Effector memory CD8-positive, alpha-beta T cell (primary cell): ENCODE results near the gene TRIM44.

Experiments
- ATAC-seq: fragments of 150-1000 bp; cut with Tn5 transposase; replicated peaks from 2 replicates; pipeline ENCODE4 v1.10.0; 2021; ENCODE audit warnings: mild to moderate bottlenecking, moderate library complexity
- DNase-seq, 3 experiments: peaks; one replicate each; pipeline ENCODE4 v3.0.0; 2021
- H3K27ac Mint-ChIP-seq, 2 donors: one replicate each; pipeline ENCODE4 v1.8.0; 2022; ENCODE audit warnings: mild to moderate bottlenecking in 2 of 2, mixed read lengths in 2 of 2, moderate library complexity in 2 of 2
- H3K27me3 Mint-ChIP-seq, 2 donors: one replicate each; pipeline ENCODE4 v1.8.0; 2022; ENCODE audit warnings: mixed read lengths in 2 of 2
- H3K36me3 Mint-ChIP-seq: one replicate; pipeline ENCODE4 v1.8.0; 2022; ENCODE audit warnings: mild to moderate bottlenecking, moderate library complexity, mixed read lengths; ENCODE audit not compliant: insufficient read depth
- H3K4me1 Mint-ChIP-seq, 2 donors: one replicate each; pipeline ENCODE4 v1.8.0; 2022; ENCODE audit warnings: low read depth in 2 of 2, mixed read lengths in 2 of 2
- H3K4me3 Mint-ChIP-seq, 2 donors: one replicate each; pipeline ENCODE4 v1.8.0; 2022; ENCODE audit warnings: mild to moderate bottlenecking in 2 of 2, mixed read lengths in 2 of 2, moderate library complexity in 2 of 2
- H3K9me3 Mint-ChIP-seq, 2 donors: one replicate each; pipeline ENCODE4 v1.8.0; 2022; ENCODE audit warnings: mixed read lengths in 2 of 2
- total RNA-seq, 9 experiments: gene quantifications; one replicate each; lab custom pipeline; 2026; lab: John Stamatoyannopoulos, UW

The TRIM44 gene
- 90.7 to 166 (median 123) reads per million in 9 experiments for total RNA-seq

- peaks cover 10 to 14% of the 10 kb centered on the region in 2 donors for H3K27me3 Mint-ChIP-seq
- H3K36me3 Mint-ChIP-seq, result peaks cover 14% of the 10 kb centered on the region
- peak; percentile 72 to 77 (median 76) for DNase-seq
- ATAC-seq, result peak; percentile 86
- peaks cover 22 to 29% of the 10 kb centered on the region in 2 donors for H3K4me1 Mint-ChIP-seq
- peak within 1 kb of the TSS; percentile 92 to 96 for H3K27ac Mint-ChIP-seq
- peak within 1 kb of the TSS; percentile 91 to 93 for H3K4me3 Mint-ChIP-seq
- peaks cover 5 to 8% of the 10 kb centered on the region in 2 donors for H3K9me3 Mint-ChIP-seq
Observed at GRCh38 chr11:35662649-35663407, at the start of gene TRIM44. Gene TRIM44, plus strand, starts transcription at chr11:35662775. Its CDS starts 337 bp downstream, at chr11:35663112.

GRCh38 chr11:35614939-35615569, 47.5 kb upstream of the TRIM44 start:
- Mint-ChIP-seq H3K4me3 (no peak overlapping the region), H3K27me3 (peaks cover 72 to 85% of the 10 kb centered on the region in 2 donors), H3K36me3 (no peaks in the 10 kb centered on the region), H3K4me1 (peaks cover 3 to 5% of the 10 kb centered on the region in 2 donors), H3K27ac (no peak overlapping the region), H3K9me3 (no peaks in the 10 kb centered on the region)
- ATAC-seq (no peak), DNase-seq (no peak)

- no peak overlapping the region for H3K4me3 Mint-ChIP-seq
- peaks cover 3 to 5% of the 10 kb centered on the region in 2 donors for H3K4me1 Mint-ChIP-seq
- no peaks in the 10 kb centered on the region for H3K36me3 Mint-ChIP-seq
- ATAC-seq (peak; percentile 65), DNase-seq (peak in 1 of 3 experiments; percentile 15)
- H3K27ac Mint-ChIP-seq, result no peak overlapping the region
- peaks cover 74 to 85% of the 10 kb centered on the region in 2 donors for H3K27me3 Mint-ChIP-seq
- no peaks in the 10 kb centered on the region for H3K9me3 Mint-ChIP-seq
Observed at GRCh38 chr11:35615921-35616900, 46.4 kb upstream of the TRIM44 start.

GRCh38 chr11:35617316-35617686, 45.3 kb upstream of the TRIM44 start:
- Mint-ChIP-seq H3K4me3 (peak overlapping the region; percentile 75), H3K9me3 (no peaks in the 10 kb centered on the region), H3K36me3 (no peaks in the 10 kb centered on the region), H3K4me1 (peaks cover 3 to 5% of the 10 kb centered on the region in 2 donors), H3K27me3 (peaks cover 74 to 85% of the 10 kb centered on the region in 2 donors), H3K27ac (no peak overlapping the region)
- no peak for DNase-seq
- ATAC-seq, result no peak

GRCh38 chr11:35617687-35618496, 44.7 kb upstream of the TRIM44 start, which contains the start of gene FJX1:
Gene FJX1, plus strand, starts transcription at chr11:35618460. Its CDS starts 177 bp downstream, at chr11:35618637.
- H3K36me3 Mint-ChIP-seq, result no peaks in the 10 kb centered on the region
- DNase-seq, result no peak
- no peaks in the 10 kb centered on the region for H3K9me3 Mint-ChIP-seq
- H3K4me3 Mint-ChIP-seq, result peak within 1 kb of the TSS; percentile 75
- no peak for ATAC-seq
- peaks cover 74 to 85% of the 10 kb centered on the region in 2 donors for H3K27me3 Mint-ChIP-seq
- no peak within 1 kb of the TSS for H3K27ac Mint-ChIP-seq
- H3K4me1 Mint-ChIP-seq, result peaks cover 3 to 5% of the 10 kb centered on the region in 2 donors

- Mint-ChIP-seq H3K4me3 (no peak overlapping the region), H3K27me3 (peaks cover 70 to 85% of the 10 kb centered on the region in 2 donors), H3K36me3 (no peaks in the 10 kb centered on the region), H3K4me1 (peaks cover 3 to 5% of the 10 kb centered on the region in 2 donors), H3K9me3 (no peaks in the 10 kb centered on the region), H3K27ac (no peak overlapping the region)
- DNase-seq (no peak), ATAC-seq (peak; percentile 35)
Observed at GRCh38 chr11:35618497-35619115, 44.0 kb upstream of the TRIM44 start.

- DNase-seq, result no peak
- H3K4me1 Mint-ChIP-seq, result peaks cover 3 to 5% of the 10 kb centered on the region in 2 donors
- peak; percentile 35 for ATAC-seq
- H3K27me3 Mint-ChIP-seq, result peaks cover 71 to 85% of the 10 kb centered on the region in 2 donors
- H3K4me3 Mint-ChIP-seq, result peak overlapping the region; percentile 44 to 59
- H3K36me3 Mint-ChIP-seq, result no peaks in the 10 kb centered on the region
- no peak overlapping the region for H3K27ac Mint-ChIP-seq
- H3K9me3 Mint-ChIP-seq, result no peaks in the 10 kb centered on the region
Observed at GRCh38 chr11:35619116-35619854, 43.3 kb upstream of the TRIM44 start.

- H3K4me3 Mint-ChIP-seq, result peak overlapping the region; percentile 44 to 59
- DNase-seq (no peak), ATAC-seq (no peak)
- H3K27me3 Mint-ChIP-seq, result peaks cover 69 to 83% of the 10 kb centered on the region in 2 donors
- no peaks in the 10 kb centered on the region for H3K9me3 Mint-ChIP-seq
- H3K4me1 Mint-ChIP-seq, result peaks cover 3 to 5% of the 10 kb centered on the region in 2 donors
- no peaks in the 10 kb centered on the region for H3K36me3 Mint-ChIP-seq
- no peak overlapping the region for H3K27ac Mint-ChIP-seq
Observed at GRCh38 chr11:35619855-35620640, 42.5 kb upstream of the TRIM44 start.

- H3K4me3 Mint-ChIP-seq, result no peak overlapping the region
Observed at GRCh38 chr11:35620795-35621194, 41.8 kb upstream of the TRIM44 start.

GRCh38 chr11:35621620-35622019, 41.0 kb upstream of the TRIM44 start:
- no peaks in the 10 kb centered on the region for H3K36me3 Mint-ChIP-seq
- ATAC-seq, result no peak
- no peak overlapping the region for H3K27ac Mint-ChIP-seq
- H3K27me3 Mint-ChIP-seq, result peaks cover 68 to 80% of the 10 kb centered on the region in 2 donors
- DNase-seq, result no peak
- H3K4me3 Mint-ChIP-seq, result no peak overlapping the region
- H3K4me1 Mint-ChIP-seq, result peaks cover 3 to 5% of the 10 kb centered on the region in 2 donors
- no peaks in the 10 kb centered on the region for H3K9me3 Mint-ChIP-seq

More at GRCh38 chr11:35620795-35621194, 41.8 kb upstream of the TRIM44 start:
- H3K4me1 Mint-ChIP-seq, result peaks cover 3 to 5% of the 10 kb centered on the region in 2 donors
- DNase-seq (no peak), ATAC-seq (no peak)
- H3K36me3 Mint-ChIP-seq, result no peaks in the 10 kb centered on the region
- H3K9me3 Mint-ChIP-seq, result no peaks in the 10 kb centered on the region
- no peak overlapping the region for H3K27ac Mint-ChIP-seq
- peaks cover 68 to 80% of the 10 kb centered on the region in 2 donors for H3K27me3 Mint-ChIP-seq

- no peak for ATAC-seq
- no peak for DNase-seq
- Mint-ChIP-seq H3K27me3 (peaks cover 68 to 80% of the 10 kb centered on the region in 2 donors), H3K4me3 (no peak overlapping the region), H3K4me1 (peaks cover 3 to 5% of the 10 kb centered on the region in 2 donors), H3K9me3 (no peaks in the 10 kb centered on the region), H3K36me3 (no peaks in the 10 kb centered on the region), H3K27ac (no peak overlapping the region)
Observed at GRCh38 chr11:35622070-35622469, 40.5 kb upstream of the TRIM44 start.
